Endodermal cell (in vitro differentiated cells): ENCODE measurements around the gene LAMA4. TPM values are rescaled to one million over a fixed set of nuclear protein-coding genes. Genes with fewer than 3 reads are reported as not detected.

Experiments used
- DNase-seq: peaks from one replicate; pipeline ENCODE4 v3.0.0-alpha.2; 2017
- H3K27ac ChIP-seq: 2 replicates; pipeline ENCODE4 v1.5.1; 2013; ENCODE audit warnings: mild to moderate bottlenecking, low read depth, low read length, moderate library complexity
- H3K27me3 ChIP-seq: 2 replicates; pipeline ENCODE4 v1.6.1; 2013; ENCODE audit warnings: mild to moderate bottlenecking, low read length, moderate library complexity; ENCODE audit not compliant: insufficient read depth, control insufficient read depth, poor library complexity, severe bottlenecking
- H3K36me3 ChIP-seq: 2 replicates; pipeline ENCODE4 v1.7.0; 2013; ENCODE audit warnings: mild to moderate bottlenecking, low read length, moderate library complexity; ENCODE audit not compliant: control insufficient read depth, insufficient read depth
- H3K4me1 ChIP-seq: one replicate; pipeline ENCODE4 v1.7.0; 2013; ENCODE audit warnings: low read length; ENCODE audit not compliant: control insufficient read depth, insufficient read depth
- H3K4me3 ChIP-seq: 2 replicates; pipeline ENCODE4 v1.5.1; 2013; ENCODE audit warnings: mild to moderate bottlenecking, low read length, moderate library complexity
- H3K9ac ChIP-seq: 2 replicates; pipeline ENCODE4 v1.6.1; 2013; ENCODE audit warnings: mild to moderate bottlenecking, low read length, moderate library complexity; ENCODE audit not compliant: poor library complexity, severe bottlenecking; ENCODE audit errors: extremely low read depth
- H3K9me3 ChIP-seq: 2 replicates; pipeline ENCODE4 v1.6.1; 2013; ENCODE audit warnings: mild to moderate bottlenecking, low read length, moderate library complexity; ENCODE audit not compliant: control insufficient read depth
- H3K27ac Mint-ChIP-seq: 2 replicates; pipeline ENCODE4 v1.8.0; 2020; ENCODE audit warnings: mixed read lengths
- H3K27me3 Mint-ChIP-seq: 2 replicates; pipeline ENCODE4 v1.8.0; 2021; ENCODE audit warnings: mild to moderate bottlenecking, mixed read lengths; ENCODE audit not compliant: insufficient read depth
- H3K36me3 Mint-ChIP-seq: 2 replicates; pipeline ENCODE4 v1.8.0; 2020; ENCODE audit warnings: low read depth, mixed read lengths
- H3K4me1 Mint-ChIP-seq: 2 replicates; pipeline ENCODE4 v1.8.0; 2020; ENCODE audit warnings: mixed read lengths
- H3K4me3 Mint-ChIP-seq: 2 replicates; pipeline ENCODE4 v1.8.0; 2020; ENCODE audit warnings: mild to moderate bottlenecking, moderate library complexity, mixed read lengths
- H3K9me3 Mint-ChIP-seq: 2 replicates; pipeline ENCODE4 v1.8.0; 2020; ENCODE audit warnings: mild to moderate bottlenecking, mixed read lengths
- CTCF ChIP-seq: fragments of 200-600 bp; sonication (generic); conservative IDR thresholded peaks from 2 replicates; pipeline ENCODE4 v1.5.0; 2021; ENCODE audit warnings: antibody characterized with exemption, mild to moderate bottlenecking
- WGBS, 2 experiments: methylation state at CpG; one replicate each; pipeline versions ENCODE4 v1.1.5 to v1.1.7; 2013; ENCODE audit warnings: missing lambda C conversion rate in 2 of 2, mixed read lengths in 1 of 2; ENCODE audit not compliant: insufficient coverage in 1 of 2, insufficient read length in 1 of 2; 5-methylcytosine and 5-hydroxymethylcytosine counted together
- total RNA-seq, 2 donors: library from RNA; stranded (reverse); fragmentation: NEBNext Ultra II Directional in 1 of 2; extraction: Animal tissue kit (Norgen Biotek cat#: 25700) in 1 of 2; gene quantifications; 2 replicates in 1 of 2; 3 replicates in 1 of 2; pipeline ENCODE4 v1.2.1, GENCODE V29; 2021

LAMA4 gene
- total RNA-seq, 2 donors from 2014 or later: 0.24 to 3.7 TPM

GRCh38 chr6:112173221-112173804 lies 81.1 kb downstream of the LAMA4 start:
- peaks cover 3% of the 10 kb centered on the region for H3K27me3 ChIP-seq
- Mint-ChIP-seq H3K27me3 (peaks cover 5% of the 10 kb centered on the region), H3K4me1 (no peaks in the 10 kb centered on the region), H3K36me3 (no peaks in the 10 kb centered on the region), H3K9me3 (no peaks in the 10 kb centered on the region), H3K4me3 (no peak overlapping the region), H3K27ac (no peak overlapping the region)
- no peak overlapping the region for H3K27ac ChIP-seq
- no peaks in the 10 kb centered on the region for H3K9me3 ChIP-seq
- no peak for DNase-seq
- H3K36me3 ChIP-seq: no peaks in the 10 kb centered on the region
- H3K9ac ChIP-seq: no peak overlapping the region
- H3K4me1 ChIP-seq: no peaks in the 10 kb centered on the region
- 76% methylated on average over 2 of the region's 2 CpGs; no CpG with 5 or more reads in 1 of the 2 experiments for WGBS, 2 experiments
- TF ChIP-seq CTCF: no peak
- H3K4me3 ChIP-seq: no peak overlapping the region

- TF ChIP-seq CTCF: no peak
- H3K27me3 ChIP-seq: peaks cover 3% of the 10 kb centered on the region
- no peaks in the 10 kb centered on the region for H3K4me1 ChIP-seq
- Mint-ChIP-seq H3K4me3 (no peak overlapping the region), H3K9me3 (no peaks in the 10 kb centered on the region), H3K4me1 (no peaks in the 10 kb centered on the region), H3K27me3 (peaks cover 5% of the 10 kb centered on the region), H3K27ac (no peak overlapping the region), H3K36me3 (no peaks in the 10 kb centered on the region)
- no peak overlapping the region for H3K27ac ChIP-seq
- H3K9ac ChIP-seq: no peak overlapping the region
- WGBS, 2 experiments: 81 to 88% methylated on average over 7 of the region's 7 CpGs
- no peak overlapping the region for H3K4me3 ChIP-seq
- H3K9me3 ChIP-seq: no peaks in the 10 kb centered on the region
- DNase-seq: no peak
- H3K36me3 ChIP-seq: no peaks in the 10 kb centered on the region
These were observed 81.8 kb downstream of the LAMA4 start for GRCh38 chr6:112172540-112172939.

- no peak for DNase-seq
- WGBS, 2 experiments: 83 to 89% methylated on average over 1 of the region's 1 CpG
- H3K27me3 Mint-ChIP-seq: peaks cover 5% of the 10 kb centered on the region
- Histone ChIP-seq H3K27ac (no peak overlapping the region), H3K27me3 (peaks cover 11% of the 10 kb centered on the region), H3K9ac (no peak overlapping the region), H3K4me1 (no peaks in the 10 kb centered on the region), H3K4me3 (no peak overlapping the region), H3K36me3 (no peaks in the 10 kb centered on the region), H3K9me3 (no peaks in the 10 kb centered on the region)
- H3K36me3 Mint-ChIP-seq: no peaks in the 10 kb centered on the region
- H3K4me3 Mint-ChIP-seq: no peak overlapping the region
- H3K27ac Mint-ChIP-seq: no peak overlapping the region
- H3K4me1 Mint-ChIP-seq: no peaks in the 10 kb centered on the region
- H3K9me3 Mint-ChIP-seq: no peaks in the 10 kb centered on the region
- no peak for TF ChIP-seq CTCF
These were observed 84.8 kb downstream of the LAMA4 start for GRCh38 chr6:112169541-112169940.
